GM19193 (cell line): Measurements from ENCODE around the gene CPLX3.

Source experiments
- POLR2A ChIP-seq: IDR thresholded peaks from 4 replicates; pipeline ENCODE4 v1.6.1; 2011; ENCODE audit not compliant: insufficient read depth, insufficient read length; ENCODE audit errors: extremely low read depth

The CPLX3 gene

GRCh38 chr15:74809242-74809641, 17.2 kb upstream of the CPLX3 start:
- TF ChIP-seq POLR2A: no peak

- TF ChIP-seq POLR2A: no peak
These were observed 16.5 kb upstream of the CPLX3 start for GRCh38 chr15:74809956-74810355.

GRCh38 chr15:74812533-74812932, 13.9 kb upstream of the CPLX3 start, which contains the start of gene LMAN1L:
Gene LMAN1L (plus strand): TSS chr15:74812835. CDS start chr15:74812855, 20 bp downstream.
- no peak for TF ChIP-seq POLR2A

- no peak for TF ChIP-seq POLR2A
These were observed 11.1 kb upstream of the CPLX3 start for GRCh38 chr15:74815121-74815934.

GRCh38 chr15:74815961-74816360, 10.5 kb upstream of the CPLX3 start:
- TF ChIP-seq POLR2A: no peak

- TF ChIP-seq POLR2A: no peak
These were observed 9.6 kb upstream of the CPLX3 start for GRCh38 chr15:74816624-74817369.

GRCh38 chr15:74817370-74817737, 9.1 kb upstream of the CPLX3 start:
- no peak for TF ChIP-seq POLR2A

- TF ChIP-seq POLR2A: no peak
These were observed 6.4 kb upstream of the CPLX3 start for GRCh38 chr15:74820056-74820455.

GRCh38 chr15:74821091-74821789, 5.2 kb upstream of the CPLX3 start:
- TF ChIP-seq POLR2A: peak; percentile 30

- no peak for TF ChIP-seq POLR2A
These were observed 4.7 kb upstream of the CPLX3 start for GRCh38 chr15:74821790-74822158.

- no peak for TF ChIP-seq POLR2A
These were observed 4.2 kb upstream of the CPLX3 start for GRCh38 chr15:74822233-74822632.

- no peak for TF ChIP-seq POLR2A
These were observed 3.1 kb upstream of the CPLX3 start for GRCh38 chr15:74823324-74823723.

- no peak for TF ChIP-seq POLR2A
These were observed 1.5 kb upstream of the CPLX3 start for GRCh38 chr15:74824976-74825375.

GRCh38 chr15:74825866-74826265, 561 bp upstream of the CPLX3 start:
- TF ChIP-seq POLR2A: no peak

GRCh38 chr15:74826921-74827320, 494 bp downstream of the CPLX3 start:
- no peak for TF ChIP-seq POLR2A
